ENCODE data around the gene CHST6.

- TF ChIP-seq POLR2A (IDR thresholded peaks at IDR 0.05) (no peak), CTCF (IDR thresholded peaks at IDR 0.05) (no peak)
Observed at GRCh38 chr16:75526032-75526790, 31.0 kb upstream of the CHST6 start.
